Measurements from ENCODE around the gene UBIAD1. TPM values are rescaled to one million over a fixed set of nuclear protein-coding genes. Genes with fewer than 3 reads are reported as not detected.

Gene UBIAD1
- total RNA-seq, 1 donor from 2014 or later = 22.0 TPM

DNA sequence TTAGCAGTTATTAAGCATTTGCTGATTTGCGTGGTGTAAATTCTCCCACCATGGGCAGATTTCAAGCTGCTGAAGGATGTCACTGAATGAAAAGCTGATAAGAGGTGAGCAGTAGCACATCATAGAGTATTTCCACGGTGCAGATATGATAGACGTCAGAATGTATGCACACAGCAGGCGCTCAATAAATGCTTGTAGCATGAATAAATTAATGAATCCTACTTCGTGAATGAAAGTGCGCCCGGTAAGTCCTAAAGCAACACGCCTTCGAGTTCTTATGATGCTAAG, 510 bp upstream of the UBIAD1 start:
- TF ChIP-seq, protein P1, sequence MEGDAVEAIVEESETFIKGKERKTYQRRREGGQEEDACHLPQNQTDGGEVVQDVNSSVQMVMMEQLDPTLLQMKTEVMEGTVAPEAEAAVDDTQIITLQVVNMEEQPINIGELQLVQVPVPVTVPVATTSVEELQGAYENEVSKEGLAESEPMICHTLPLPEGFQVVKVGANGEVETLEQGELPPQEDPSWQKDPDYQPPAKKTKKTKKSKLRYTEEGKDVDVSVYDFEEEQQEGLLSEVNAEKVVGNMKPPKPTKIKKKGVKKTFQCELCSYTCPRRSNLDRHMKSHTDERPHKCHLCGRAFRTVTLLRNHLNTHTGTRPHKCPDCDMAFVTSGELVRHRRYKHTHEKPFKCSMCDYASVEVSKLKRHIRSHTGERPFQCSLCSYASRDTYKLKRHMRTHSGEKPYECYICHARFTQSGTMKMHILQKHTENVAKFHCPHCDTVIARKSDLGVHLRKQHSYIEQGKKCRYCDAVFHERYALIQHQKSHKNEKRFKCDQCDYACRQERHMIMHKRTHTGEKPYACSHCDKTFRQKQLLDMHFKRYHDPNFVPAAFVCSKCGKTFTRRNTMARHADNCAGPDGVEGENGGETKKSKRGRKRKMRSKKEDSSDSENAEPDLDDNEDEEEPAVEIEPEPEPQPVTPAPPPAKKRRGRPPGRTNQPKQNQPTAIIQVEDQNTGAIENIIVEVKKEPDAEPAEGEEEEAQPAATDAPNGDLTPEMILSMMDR (conservative IDR thresholded peaks at IDR 0.05) = no peak
- H3K9me3 Mint-ChIP-seq = no peaks in the 10 kb centered on the region

DNA sequence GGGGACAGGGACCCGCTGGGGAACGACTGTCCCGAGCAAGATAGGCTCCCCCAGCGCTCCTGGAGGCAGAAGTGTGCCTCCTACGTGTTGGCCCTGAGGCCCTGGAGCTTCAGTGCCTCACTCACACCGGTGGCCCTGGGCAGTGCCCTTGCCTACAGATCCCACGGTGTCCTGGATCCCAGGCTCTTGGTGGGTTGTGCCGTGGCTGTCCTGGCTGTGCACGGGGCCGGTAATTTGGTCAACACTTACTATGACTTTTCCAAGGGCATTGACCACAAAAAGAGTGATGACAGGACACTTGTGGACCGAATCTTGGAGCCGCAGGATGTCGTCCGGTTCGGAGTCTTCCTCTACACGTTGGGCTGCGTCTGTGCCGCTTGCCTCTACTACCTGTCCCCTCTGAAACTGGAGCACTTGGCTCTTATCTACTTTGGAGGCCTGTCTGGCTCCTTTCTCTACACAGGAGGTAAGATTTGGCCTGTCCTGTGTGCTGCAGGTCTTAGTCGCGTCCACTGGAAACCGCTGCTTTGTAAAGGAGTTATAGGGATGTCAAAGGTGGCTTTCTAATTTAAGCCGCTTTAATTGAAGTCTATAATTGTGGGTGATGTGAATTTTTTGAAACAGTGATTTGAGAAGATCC, 717 bp downstream of the UBIAD1 start:
- H3K27ac Mint-ChIP-seq (ENCODE audit: unreplicated experiment) = peak overlapping the region; percentile 97
- TF ChIP-seq, protein P1 (conservative IDR thresholded peaks at IDR 0.05) = no peak
- no peaks in the 10 kb centered on the region for H3K9me3 Mint-ChIP-seq
- peaks cover 2% of the 10 kb centered on the region for H3K27me3 Mint-ChIP-seq (ENCODE audit: low read depth)
- H3K4me3 Mint-ChIP-seq = peak overlapping the region; percentile 92
- peaks cover 25% of the 10 kb centered on the region for H3K4me1 Mint-ChIP-seq
- no peak for DNase-seq (ENCODE audit: low read depth, low spot score)
- H3K36me3 Mint-ChIP-seq (ENCODE audit: low read depth) = peaks cover 2% of the 10 kb centered on the region

More for the DNA sequence above, 510 bp upstream of the UBIAD1 start:
- H3K27ac Mint-ChIP-seq (ENCODE audit: unreplicated experiment) = no peak overlapping the region
- H3K4me1 Mint-ChIP-seq = peaks cover 25% of the 10 kb centered on the region
- peak overlapping the region; percentile 44 for H3K4me3 Mint-ChIP-seq
- no peak for DNase-seq (ENCODE audit: low read depth, low spot score)
- peaks cover 2% of the 10 kb centered on the region for H3K27me3 Mint-ChIP-seq (ENCODE audit: low read depth)
- peaks cover 2% of the 10 kb centered on the region for H3K36me3 Mint-ChIP-seq (ENCODE audit: low read depth)

DNA sequence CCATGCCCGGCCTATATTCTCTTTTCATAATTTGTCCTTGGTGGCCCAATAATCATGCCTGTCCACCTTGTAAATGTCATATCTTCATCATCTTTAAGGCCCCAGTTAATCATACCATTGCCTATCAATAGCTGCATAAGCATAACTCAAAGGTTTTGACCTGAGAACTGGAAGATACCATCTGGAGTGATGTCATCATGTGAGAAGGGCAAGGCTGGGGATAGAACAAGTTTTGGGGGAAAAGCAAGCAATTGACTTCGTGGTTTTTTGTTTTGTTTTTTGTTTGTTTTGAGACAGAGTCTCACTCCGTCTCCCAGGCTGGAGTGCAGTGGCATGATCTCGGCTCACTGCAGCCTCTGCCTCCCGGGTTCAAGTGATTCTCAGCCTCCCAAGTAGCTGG, 6.2 kb downstream of the UBIAD1 start:
- Mint-ChIP-seq H3K9me3 (no peaks in the 10 kb centered on the region), H3K4me3 (no peak overlapping the region), H3K27me3 (ENCODE audit: low read depth) (no peaks in the 10 kb centered on the region), H3K4me1 (peaks cover 21% of the 10 kb centered on the region), H3K36me3 (ENCODE audit: low read depth) (peaks cover 6% of the 10 kb centered on the region), H3K27ac (ENCODE audit: unreplicated experiment) (no peak overlapping the region)
- TF ChIP-seq, protein P1 (conservative IDR thresholded peaks at IDR 0.05) = no peak
- DNase-seq (ENCODE audit: low read depth, low spot score) = no peak

DNA sequence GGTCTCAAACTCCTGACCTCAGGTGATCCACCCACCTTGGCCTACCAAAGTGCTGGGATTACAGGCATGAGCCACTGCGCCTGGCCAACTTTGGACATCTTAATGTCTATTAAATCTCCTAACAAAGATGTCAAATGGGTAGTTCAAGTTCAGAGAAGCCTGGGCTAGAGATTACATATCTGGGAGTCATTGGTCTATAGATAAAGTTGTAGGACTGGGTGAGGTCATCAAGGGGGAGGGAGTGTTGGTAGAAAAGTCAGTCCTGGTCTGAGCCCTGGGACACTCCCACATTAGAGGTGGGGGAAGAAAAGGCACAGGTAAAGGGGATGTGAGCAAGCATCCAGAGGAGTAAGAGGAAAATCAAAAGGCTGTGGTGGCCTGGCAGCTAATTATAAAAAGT, 6.6 kb downstream of the UBIAD1 start:
- no peak overlapping the region for H3K4me3 Mint-ChIP-seq
- no peak overlapping the region for H3K27ac Mint-ChIP-seq (ENCODE audit: unreplicated experiment)
- H3K4me1 Mint-ChIP-seq = peaks cover 21% of the 10 kb centered on the region
- peaks cover 6% of the 10 kb centered on the region for H3K36me3 Mint-ChIP-seq (ENCODE audit: low read depth)
- TF ChIP-seq, protein P1 (conservative IDR thresholded peaks at IDR 0.05) = no peak
- H3K9me3 Mint-ChIP-seq = no peaks in the 10 kb centered on the region
- no peak for DNase-seq (ENCODE audit: low read depth, low spot score)
- H3K27me3 Mint-ChIP-seq (ENCODE audit: low read depth) = no peaks in the 10 kb centered on the region

DNA sequence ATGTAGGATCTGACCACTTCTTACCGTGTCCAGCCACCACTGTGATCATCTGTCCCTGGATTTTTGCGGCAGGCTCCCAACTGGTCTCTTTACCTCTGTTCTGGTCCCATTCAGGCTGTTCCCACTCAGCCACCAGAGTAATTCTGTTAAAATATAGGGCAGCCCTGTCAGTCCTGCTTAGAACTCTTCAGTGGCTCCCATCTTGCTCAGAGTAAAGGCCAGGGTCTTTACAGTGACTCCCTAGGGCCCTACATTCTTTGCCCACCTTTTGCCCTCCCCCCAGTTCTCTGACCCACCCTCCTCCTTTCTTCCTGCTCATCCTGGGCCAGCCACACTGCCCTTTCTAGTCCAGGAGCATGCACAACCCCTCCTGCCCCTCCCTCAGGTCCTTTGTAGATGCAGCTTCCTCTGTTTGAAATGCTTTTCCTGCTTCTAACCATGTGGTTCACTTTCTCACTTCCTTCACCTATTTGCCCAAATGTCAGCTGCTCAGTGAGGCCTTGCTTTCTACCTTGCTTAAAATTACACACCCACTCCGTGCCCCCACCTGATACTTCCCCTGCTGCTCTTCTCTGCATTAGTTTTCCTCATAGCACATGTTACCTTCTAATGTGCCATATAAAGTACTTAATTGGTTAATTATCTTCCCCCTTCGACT, 7.8 kb downstream of the UBIAD1 start:
- peaks cover 11% of the 10 kb centered on the region for H3K4me1 Mint-ChIP-seq
- H3K4me3 Mint-ChIP-seq = peak overlapping the region; percentile 50
- H3K27ac Mint-ChIP-seq (ENCODE audit: unreplicated experiment) = no peak overlapping the region
- TF ChIP-seq, protein P1 (conservative IDR thresholded peaks at IDR 0.05) = no peak
- H3K36me3 Mint-ChIP-seq (ENCODE audit: low read depth) = peaks cover 4% of the 10 kb centered on the region
- H3K9me3 Mint-ChIP-seq = no peaks in the 10 kb centered on the region
- no peaks in the 10 kb centered on the region for H3K27me3 Mint-ChIP-seq (ENCODE audit: low read depth)
- no peak for DNase-seq (ENCODE audit: low read depth, low spot score)
